K562 (cell line): ENCODE results near the gene ACSS1. TPM values are rescaled to one million over a fixed set of nuclear protein-coding genes. Genes with fewer than 3 reads are reported as not detected.

Experiments
- ATAC-seq: fragments of 200-7000 bp; cut with Tn5 transposase; 3 replicates; pipeline ENCODE4 v1.9.1; 2020; ENCODE audit warnings: moderate library complexity
- BruUV-seq: library from RNA; stranded (reverse); fragments of 400-500 nt; replicated peaks from 2 replicates; lab custom pipeline; 2021; lab: Mats Ljungman, UMichigan
- CTCF ChIA-PET: fragments of 300-600 bp; formaldehyde crosslinking; extraction: SDS; loops from one replicate; lab custom pipeline; 2021; ENCODE audit warnings: low intra/inter-chr PET ratio; lab: Yijun Ruan, JAX
- POLR2A ChIA-PET: fragments of 300-600, 350-650 bp; sonication (Branson Sonifier 250); formaldehyde crosslinking; extraction: SDS; loops from one replicate; lab custom pipeline; 2021; ENCODE audit warnings: antibody characterized with exemption, inconsistent platforms; lab: Yijun Ruan, JAX
- DNase-seq, 4 experiments: peaks; one replicate each; pipeline versions ENCODE4 v3.0.0 to v3.0.0-alpha.2; 2011 to 2018; ENCODE audit warnings: low spot score in 3 of 4, mixed read lengths in 3 of 4; ENCODE audit errors: extremely low read depth in 1 of 4
- FAIRE-seq: peaks from 2 replicates; lab custom pipeline; 2011; peaks lifted over from hg19 to GRCh38; lab: Jason Lieb, UNC
- H2AFZ ChIP-seq: 2 replicates; pipeline ENCODE4 v1.6.0; 2011; ENCODE audit warnings: low read depth, low read length, control low read depth, inconsistent platforms
- H3K27ac ChIP-seq: fragments of 200-600 bp; 3 replicates; pipeline ENCODE4 v1.8.0; 2011; ENCODE audit warnings: low read depth, mild to moderate bottlenecking, control low read depth, inconsistent platforms, low read length, moderate library complexity, mixed read lengths; ENCODE audit errors: extremely low read depth
- H3K27me3 ChIP-seq, 2 experiments: fragments of 300-600 bp in 1 of 2; 2 replicates in 1 of 2; 3 replicates in 1 of 2; pipeline versions ENCODE4 v1.6.0 to v1.8.0; 2011; ENCODE audit warnings: inconsistent platforms in 2 of 2, low read length in 2 of 2, mild to moderate bottlenecking in 1 of 2, mixed read lengths in 1 of 2, moderate library complexity in 1 of 2; ENCODE audit not compliant: control insufficient read depth in 2 of 2, insufficient read depth in 2 of 2
- H3K36me3 ChIP-seq: fragments of 300-600 bp; 3 replicates; pipeline ENCODE4 v1.8.0; 2011; ENCODE audit warnings: mild to moderate bottlenecking, low read length, inconsistent platforms; ENCODE audit not compliant: control insufficient read depth, insufficient read depth
- H3K4me1 ChIP-seq, 2 experiments: fragments of 200-600 bp in 1 of 2; replicated peaks in 1 of 2; 2 replicates in 1 of 2; 3 replicates in 1 of 2; pipeline versions ENCODE4 v1.5.1 to v1.8.0; 2011; ENCODE audit warnings: inconsistent platforms in 2 of 2, low read length in 2 of 2, mild to moderate bottlenecking in 1 of 2, mixed read lengths in 1 of 2, moderate library complexity in 1 of 2; ENCODE audit not compliant: control insufficient read depth in 2 of 2, insufficient read depth in 2 of 2
- H3K4me2 ChIP-seq: 2 replicates; pipeline ENCODE4 v1.6.1; 2011; ENCODE audit warnings: low read length, control low read depth, inconsistent platforms, mixed read lengths; ENCODE audit not compliant: insufficient read depth
- H3K4me3 ChIP-seq: fragments of 200-600 bp; sonication (generic), shearing (Covaris generic); 2 replicates; pipeline ENCODE4 v1.5.1; 2016; ENCODE audit warnings: control low read depth, inconsistent platforms
- H3K79me2 ChIP-seq: fragments of 200-600 bp; 3 replicates; pipeline ENCODE4 v1.8.0; 2011; ENCODE audit warnings: low read length, inconsistent platforms; ENCODE audit not compliant: control insufficient read depth, insufficient read depth
- H3K9ac ChIP-seq, 2 experiments: 2 replicates each; pipeline versions ENCODE4 v1.6.0 to v1.6.1; 2011; ENCODE audit warnings: low read depth in 2 of 2, low read length in 2 of 2, control low read depth in 1 of 2, inconsistent platforms in 1 of 2, mild to moderate bottlenecking in 1 of 2, mixed read lengths in 1 of 2; ENCODE audit not compliant: insufficient read depth in 1 of 2
- H3K9me1 ChIP-seq: one replicate; pipeline ENCODE4 v1.6.0; 2011; ENCODE audit warnings: inconsistent platforms, mild to moderate bottlenecking, low read length, moderate library complexity; ENCODE audit not compliant: control insufficient read depth, insufficient read depth
- H3K9me3 ChIP-seq: replicated peaks from 2 replicates; pipeline ENCODE4 v1.5.1; 2011; ENCODE audit warnings: low read depth, low read length, inconsistent platforms; ENCODE audit not compliant: control insufficient read depth, insufficient read depth
- H4K20me1 ChIP-seq: replicated peaks from 2 replicates; pipeline ENCODE4 v1.6.1; 2011; ENCODE audit warnings: low read length, inconsistent platforms, mixed read lengths; ENCODE audit not compliant: control insufficient read depth, insufficient read depth
- CBX8 ChIP-seq: fragments of 200-600 bp; sonication (generic); IDR thresholded peaks from 2 replicates; pipeline ENCODE4 v1.6.1; 2012; ENCODE audit warnings: borderline replicate concordance, mixed run types, low read depth, mild to moderate bottlenecking, moderate library complexity, mixed read lengths, low read length, control low read depth, inconsistent platforms; ENCODE audit not compliant: poor library complexity, severe bottlenecking; ENCODE audit errors: extremely low read depth
- JUND ChIP-seq, 2 experiments: IDR thresholded peaks; 2 replicates in 1 of 2; 3 replicates in 1 of 2; pipeline ENCODE4 v1.6.1; 2011; ENCODE audit warnings: borderline replicate concordance in 2 of 2, low read depth in 2 of 2, low read length in 2 of 2, improper control_type of control experiment in 1 of 2, missing biosample characterization in 1 of 2, missing genetic modification characterization in 1 of 2, missing genetic modification reagents in 1 of 2
- KAT2B ChIP-seq: IDR thresholded peaks from one replicate; pipeline ENCODE4 v1.6.1; 2012; ENCODE audit warnings: low read depth, mild to moderate bottlenecking, control low read depth, inconsistent platforms, low read length, moderate library complexity
- L3MBTL2 ChIP-seq: fragments of 450-650 bp; IDR thresholded peaks from 2 replicates; pipeline ENCODE4 v1.6.1; 2016; ENCODE audit warnings: mild to moderate bottlenecking, moderate library complexity
- MEF2A ChIP-seq: IDR thresholded peaks from 2 replicates; pipeline ENCODE4 v1.6.1; 2011; ENCODE audit warnings: low read depth, mild to moderate bottlenecking, low read length, moderate library complexity; ENCODE audit not compliant: control insufficient read depth
- PHF20 ChIP-seq: fragments of 450-650 bp; IDR thresholded peaks from 2 replicates; pipeline ENCODE4 v1.6.1; 2018; ENCODE audit not compliant: partially characterized antibody
- PPARD ChIP-seq: fragments of 250-450 bp; sonication (Bioruptor Pico); IDR thresholded peaks from 2 replicates; pipeline ENCODE4 v1.8.0; 2022; ENCODE audit warnings: inconsistent platforms, mild to moderate bottlenecking, moderate library complexity
- RBM22 ChIP-seq: fragments of 200-400 bp; formaldehyde crosslinking; IDR thresholded peaks from 2 replicates; pipeline ENCODE4 v1.6.1; 2018; ENCODE audit warnings: low read length, low read depth; ENCODE audit not compliant: poor library complexity, severe bottlenecking
- TAF1 ChIP-seq: IDR thresholded peaks from 2 replicates; pipeline ENCODE4 v1.6.1; 2011; ENCODE audit warnings: mild to moderate bottlenecking, low read length, moderate library complexity; ENCODE audit not compliant: insufficient read depth, control insufficient read depth, severe bottlenecking; ENCODE audit errors: extremely low read depth
- ZNF354B ChIP-seq: fragments of 250-450 bp; sonication (Bioruptor Pico); IDR thresholded peaks from 2 replicates; pipeline ENCODE4 v1.4.0; 2020
- WGBS: fragments of 100-300 bp; shearing (Covaris generic); methylation state at CpG from one replicate; pipeline ENCODE4 v1.1.6; 2016; ENCODE audit warnings: low coverage, mixed read lengths; ENCODE audit not compliant: insufficient coverage; ENCODE audit errors: missing lambda C conversion rate; 5-methylcytosine and 5-hydroxymethylcytosine counted together
- in situ Hi-C: fragments of 300-500 bp; cut with MboI; formaldehyde crosslinking; loops from 4 replicates; pipeline ENCODE4 v1.15.0; 2018; ENCODE audit warnings: inconsistent platforms, mixed read lengths
- intact Hi-C: fragments of 100-400 bp; cut with micrococcal nuclease; formaldehyde crosslinking; loops from 2 replicates; pipeline ENCODE4 v1.14.2; 2022
- polyA plus RNA-seq, 8 experiments: library from polyadenylated mRNA; depleted of rRNA in 4 of 8; stranded (reverse) in 5 of 8; unstranded in 3 of 8; fragments of >200 nt; fragmentation: Nextera tagmentation in 2 of 8; fragmentation: Illumina TruSeq in 1 of 8; extraction: Ambion mirVana in 2 of 8; extraction: Trizol in 1 of 8; gene quantifications; 2 replicates each; pipeline versions ENCODE4 v1.2.1 to v1.2.3, GENCODE V29; 2011 to 2014; ENCODE audit warnings: inconsistent platforms in 1 of 8, missing spikeins in 1 of 8
- total RNA-seq, 7 experiments: library from RNA; depleted of rRNA in 6 of 7; stranded (reverse); fragments of >200 nt in 6 of 7; fragmentation: Illumina TruSeq in 2 of 7; extraction: Trizol in 2 of 7; gene quantifications; 2 replicates each; pipeline versions ENCODE4 v1.2.1 to v1.2.3, GENCODE V29; 2011 to 2021; ENCODE audit warnings: low replicate concordance in 1 of 7
- TF ChIP-seq, protein P1 (sequence below), 2 experiments: fragments of 250-450 bp in 1 of 2; fragments of 450-650 bp in 1 of 2; sonication (Bioruptor Pico) in 1 of 2; IDR thresholded peaks; 2 replicates each; pipeline versions ENCODE4 v1.6.1 to v1.8.0; 2016 to 2021; ENCODE audit warnings: mild to moderate bottlenecking in 2 of 2, moderate library complexity in 2 of 2, missing compliant biosample characterization in 1 of 2, missing genetic modification characterization in 1 of 2
- TF ChIP-seq, protein P2 (sequence below): fragments of 250-450 bp; sonication (Bioruptor Pico); IDR thresholded peaks from 2 replicates; pipeline ENCODE4 v1.6.1; 2021; ENCODE audit warnings: mild to moderate bottlenecking
- TF ChIP-seq, protein P3 (sequence below): fragments of 250-450 bp; sonication (Bioruptor Pico); IDR thresholded peaks from 2 replicates; pipeline ENCODE4 v1.8.0; 2022; ENCODE audit warnings: moderate library complexity, mild to moderate bottlenecking, inconsistent platforms

Gene ACSS1
- total and polyA plus RNA-seq, 9 of the 15 experiments (the other 6 are each of a cell fraction or from before 2014, with no cell fraction given) = 0.07 to 2.1 (median 0.27) TPM; not detected in 3

DNA sequence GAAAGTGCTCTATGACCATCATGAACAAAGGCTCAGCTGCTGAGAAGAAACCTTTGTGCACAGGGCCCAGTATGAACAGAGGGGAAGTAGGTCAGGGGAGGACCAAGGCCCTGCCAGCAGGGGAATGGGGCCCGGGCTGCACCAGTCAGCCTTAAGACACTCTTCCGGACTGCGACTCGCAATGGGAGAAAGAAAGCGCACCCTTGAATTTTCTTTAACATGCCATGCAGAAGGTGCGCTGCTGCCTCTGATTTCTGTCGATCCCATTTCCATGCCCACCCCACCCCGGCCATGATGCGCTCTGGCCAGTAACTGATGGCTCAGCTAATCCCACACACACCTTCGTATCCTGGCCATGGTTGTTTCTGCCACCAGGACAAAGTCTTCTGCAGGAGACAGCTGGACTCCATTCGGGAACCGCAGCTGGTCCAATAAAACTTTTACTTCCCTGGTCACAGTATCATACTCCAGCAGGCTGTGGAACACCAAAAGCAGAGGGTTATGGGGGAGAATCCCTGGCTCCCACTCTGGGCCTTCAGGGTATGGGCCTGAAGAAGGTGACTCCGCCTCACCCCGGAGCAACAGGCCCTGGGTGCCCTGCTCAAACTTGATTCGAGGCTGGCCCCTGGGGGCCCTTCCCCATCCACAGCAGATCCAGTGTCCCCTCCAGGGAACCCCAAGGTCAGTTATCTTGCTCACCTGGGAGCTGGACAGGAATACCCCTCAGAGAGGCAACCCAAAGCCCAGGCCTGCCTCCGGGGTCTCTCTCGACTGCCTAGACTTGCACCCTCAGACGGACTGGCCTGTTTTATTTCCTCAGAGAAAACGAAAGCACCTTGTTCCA, 88.5 kb downstream of the ACSS1 start (continued):
- TF ChIP-seq TAF1 (no peak), L3MBTL2 (no peak)

DNA sequence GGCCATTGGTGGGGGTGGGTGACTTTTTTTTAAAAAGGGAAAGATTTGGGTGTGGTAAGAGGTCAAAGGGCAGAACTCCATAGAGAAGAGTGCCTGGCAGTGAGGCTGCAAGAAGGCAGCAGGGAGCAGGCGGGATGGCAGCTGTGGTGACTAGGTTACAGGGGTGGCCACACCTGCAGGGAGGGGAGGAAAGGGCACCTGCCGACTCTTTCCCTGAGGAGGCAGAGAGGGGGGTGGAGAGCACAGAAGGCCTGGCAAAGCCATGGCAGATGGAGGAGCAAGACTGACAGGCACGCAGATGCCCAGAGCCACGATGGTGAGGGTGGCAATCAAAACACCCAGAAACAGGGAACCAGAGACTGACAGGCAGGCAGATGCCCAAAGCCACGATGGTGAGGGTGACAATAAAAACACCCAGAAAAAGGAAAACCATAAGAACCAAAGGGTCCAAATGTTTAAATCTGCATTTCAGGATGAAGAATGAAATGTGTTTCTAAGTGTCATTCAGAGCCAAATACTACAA, 89.6 kb downstream of the ACSS1 start:
- in situ Hi-C loops = no loop called here
- Histone ChIP-seq H3K9me1 (no peaks in the 10 kb centered on the region), H3K4me1 (no peaks in the 10 kb centered on the region), H3K9me3 (no peaks in the 10 kb centered on the region), H3K79me2 (no peaks in the 10 kb centered on the region), H2AFZ (no peak overlapping the region), H3K4me2 (no peak overlapping the region), H3K36me3 (peaks cover 46% of the 10 kb centered on the region; the same call in 2 of the 3 replicates), H4K20me1 (no peaks in the 10 kb centered on the region), H3K27ac (no peak overlapping the region), H3K27me3 (no peaks in the 10 kb centered on the region), H3K4me3 (no peak overlapping the region), H3K9ac (no peak overlapping the region)
- WGBS = 80% methylated on average over 1 of the region's 5 CpGs
- ATAC-seq = no peak
- DNase-seq = no peak
- POLR2A ChIA-PET = no interaction called here
- no TSS peak for BruUV-seq
- CTCF ChIA-PET = no interaction called here
- FAIRE-seq = no peak
- intact Hi-C loops = no loop called here
- TF ChIP-seq ZNF354B (CRISPR knock-in tag) (no peak), KAT2B (no peak), CBX8 (no peak), PPARD (CRISPR knock-in tag) (no peak), PHF20 (no peak), MEF2A (no peak), JUND (IDR thresholded peaks at IDR 0.05; ENCODE audit: borderline replicate concordance, low read depth, low read length) (no peak), JUND (tag; IDR thresholded peaks at IDR 0.05; ENCODE audit: borderline replicate concordance, low read depth, low read length) (no peak), RBM22 (no peak)
- TF ChIP-seq, protein P1, sequence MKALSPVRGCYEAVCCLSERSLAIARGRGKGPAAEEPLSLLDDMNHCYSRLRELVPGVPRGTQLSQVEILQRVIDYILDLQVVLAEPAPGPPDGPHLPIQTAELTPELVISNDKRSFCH (CRISPR knock-in tag; IDR thresholded peaks at IDR 0.05) = no peak
- TF ChIP-seq, protein P1 (tag; IDR thresholded peaks at IDR 0.05) = no peak
- TF ChIP-seq, protein P2, sequence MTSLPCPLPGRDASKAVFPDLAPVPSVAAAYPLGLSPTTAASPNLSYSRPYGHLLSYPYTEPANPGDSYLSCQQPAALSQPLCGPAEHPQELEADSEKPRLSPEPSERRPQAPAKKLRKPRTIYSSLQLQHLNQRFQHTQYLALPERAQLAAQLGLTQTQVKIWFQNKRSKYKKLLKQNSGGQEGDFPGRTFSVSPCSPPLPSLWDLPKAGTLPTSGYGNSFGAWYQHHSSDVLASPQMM (CRISPR knock-in tag) = no peak
- TF ChIP-seq, protein P3, sequence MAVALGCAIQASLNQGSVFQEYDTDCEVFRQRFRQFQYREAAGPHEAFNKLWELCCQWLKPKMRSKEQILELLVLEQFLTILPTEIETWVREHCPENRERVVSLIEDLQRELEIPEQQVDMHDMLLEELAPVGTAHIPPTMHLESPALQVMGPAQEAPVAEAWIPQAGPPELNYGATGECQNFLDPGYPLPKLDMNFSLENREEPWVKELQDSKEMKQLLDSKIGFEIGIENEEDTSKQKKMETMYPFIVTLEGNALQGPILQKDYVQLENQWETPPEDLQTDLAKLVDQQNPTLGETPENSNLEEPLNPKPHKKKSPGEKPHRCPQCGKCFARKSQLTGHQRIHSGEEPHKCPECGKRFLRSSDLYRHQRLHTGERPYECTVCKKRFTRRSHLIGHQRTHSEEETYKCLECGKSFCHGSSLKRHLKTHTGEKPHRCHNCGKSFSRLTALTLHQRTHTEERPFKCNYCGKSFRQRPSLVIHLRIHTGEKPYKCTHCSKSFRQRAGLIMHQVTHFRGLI = no peak
